A673 (cell line): ENCODE results near the gene URAD. TPM values are rescaled to one million over a fixed set of nuclear protein-coding genes. Genes with fewer than 3 reads are reported as not detected.
"Not testable (repeated sequence)": the region's sequence is repeated elsewhere in the genome, so short reads cannot be mapped to it uniquely, and the experiment has no call there.

Source experiments
- BruUV-seq: library from RNA; stranded (reverse); fragments of 400-500 nt; replicated peaks from 2 replicates; lab custom pipeline; 2021; lab: Mats Ljungman, UMichigan
- CTCF ChIA-PET: fragments of 300-600 bp; sonication (Branson Sonifier 250); formaldehyde crosslinking; loops from one replicate; lab custom pipeline; 2022; ENCODE audit warnings: antibody characterized with exemption; lab: Charles Lee
- POLR2A ChIA-PET: fragments of 300-600 bp; sonication (Branson Sonifier 250); formaldehyde crosslinking; loops from one replicate; lab custom pipeline; 2022; ENCODE audit warnings: antibody characterized with exemption; ENCODE audit not compliant: low non-redundant PET; lab: Charles Lee
- DNase-seq: peaks from one replicate; pipeline ENCODE4 v3.0.0-alpha.2; 2015; ENCODE audit warnings: low spot score
- H3K27ac ChIP-seq: fragments of 200-600 bp; sonication (generic); 2 replicates; pipeline ENCODE4 v1.5.1; 2016; ENCODE audit warnings: mixed run types, low read depth, mild to moderate bottlenecking, mixed read lengths, antibody characterized with exemption, low read length; ENCODE audit not compliant: poor library complexity, severe bottlenecking
- H3K27me3 ChIP-seq: fragments of 200-600 bp; sonication (generic); replicated peaks from 2 replicates; pipeline ENCODE4 v1.6.1; 2017; ENCODE audit warnings: mixed run types, low read depth, mild to moderate bottlenecking, mixed read lengths, antibody characterized with exemption, low read length; ENCODE audit not compliant: insufficient read depth, poor library complexity
- H3K36me3 ChIP-seq: fragments of 200-600 bp; sonication (generic); 2 replicates; pipeline ENCODE4 v1.6.1; 2016; ENCODE audit warnings: mixed run types, mild to moderate bottlenecking, mixed read lengths, antibody characterized with exemption, low read length; ENCODE audit not compliant: insufficient read depth, poor library complexity, severe bottlenecking
- H3K4me1 ChIP-seq: fragments of 200-600 bp; sonication (generic); 2 replicates; pipeline ENCODE4 v1.6.1; 2017; ENCODE audit warnings: mixed run types, mild to moderate bottlenecking, mixed read lengths, antibody characterized with exemption, low read length; ENCODE audit not compliant: insufficient read depth, poor library complexity, severe bottlenecking
- H3K4me3 ChIP-seq: fragments of 200-600 bp; sonication (generic); 2 replicates; pipeline ENCODE4 v1.5.1; 2016; ENCODE audit warnings: low read depth, mixed run types, mild to moderate bottlenecking, mixed read lengths, low read length; ENCODE audit not compliant: poor library complexity, severe bottlenecking
- H3K9me3 ChIP-seq: fragments of 200-600 bp; sonication (generic); 2 replicates; pipeline ENCODE4 v1.6.1; 2016; ENCODE audit warnings: mixed run types, low read depth, mild to moderate bottlenecking, mixed read lengths, antibody characterized with exemption, low read length; ENCODE audit not compliant: poor library complexity, severe bottlenecking
- CTCF ChIP-seq: fragments of 300-800, 200-600 bp; sonication (generic); conservative IDR thresholded peaks from 2 replicates; pipeline ENCODE4 v1.5.1; 2017; ENCODE audit warnings: low read depth, mild to moderate bottlenecking, antibody characterized with exemption, low read length, moderate library complexity, mixed read lengths
- EZH2 ChIP-seq: fragments of 200-600 bp; sonication (generic); IDR thresholded peaks from 2 replicates; pipeline ENCODE4 v1.6.1; 2017; ENCODE audit warnings: borderline replicate concordance, low read depth, mild to moderate bottlenecking, mixed read lengths, antibody characterized with exemption, low read length; ENCODE audit not compliant: poor library complexity, severe bottlenecking
- intact Hi-C: fragments of 100-400 bp; cut with micrococcal nuclease; formaldehyde crosslinking; loops from one replicate; pipeline ENCODE4 v1.10.0; 2022; ENCODE audit not compliant: unreplicated experiment
- total RNA-seq: library from RNA; stranded (reverse); gene quantifications from 2 replicates; pipeline ENCODE4 v1.2.3, GENCODE V29; 2021

Gene URAD
- total RNA-seq, 1 experiment from 2014 or later = not detected

GRCh38 chr13:27964741-27965323 lies 23.7 kb downstream of the URAD start:
- no peaks in the 10 kb centered on the region for H3K36me3 ChIP-seq
- no peaks in the 10 kb centered on the region for H3K9me3 ChIP-seq
- intact Hi-C loops = no loop called here
- DNase-seq = no peak
- H3K27ac ChIP-seq = no peak overlapping the region
- TF ChIP-seq EZH2 (no peak), CTCF (no peak)
- peaks cover 95% of the 10 kb centered on the region for H3K27me3 ChIP-seq
- ChIA-PET CTCF (no interaction called here), POLR2A (no interaction called here)
- BruUV-seq = no TSS peak
- H3K4me1 ChIP-seq = peaks cover 11% of the 10 kb centered on the region
- no peak overlapping the region for H3K4me3 ChIP-seq

- intact Hi-C loops, BruUV-seq, POLR2A ChIA-PET, H3K4me3 ChIP-seq, DNase-seq, H3K36me3 ChIP-seq, H3K9me3 ChIP-seq, H3K27ac ChIP-seq: not testable (repeated sequence)
- Histone ChIP-seq H3K4me1 (peaks cover 11% of the 10 kb centered on the region), H3K27me3 (peaks cover 95% of the 10 kb centered on the region)
- CTCF ChIA-PET = interaction anchor here (0.6 kb wide), 1 partner anchor 137 kb away, joined by 3 read pairs; no protein-coding TSS in a partner anchor
Measured at GRCh38 chr13:27964206-27964605, 24.3 kb downstream of the URAD start.

GRCh38 chr13:27963491-27963890 lies 25.0 kb downstream of the URAD start:
- peaks cover 11% of the 10 kb centered on the region for H3K4me1 ChIP-seq
- intact Hi-C loops = no loop called here
- no peak overlapping the region for H3K4me3 ChIP-seq
- peaks cover 95% of the 10 kb centered on the region for H3K27me3 ChIP-seq
- ChIA-PET CTCF (interaction anchor here (0.6 kb wide), 2 partner anchors 8 to 137 kb away, joined by 3 read pairs; no protein-coding TSS in a partner anchor), POLR2A (no interaction called here)
- no peaks in the 10 kb centered on the region for H3K36me3 ChIP-seq
- H3K27ac ChIP-seq = no peak overlapping the region
- no peak for TF ChIP-seq CTCF
- no peak for TF ChIP-seq EZH2
- DNase-seq = no peak
- H3K9me3 ChIP-seq = no peaks in the 10 kb centered on the region
- BruUV-seq = no TSS peak

- H3K4me1 ChIP-seq = peaks cover 11% of the 10 kb centered on the region
- H3K27ac ChIP-seq = no peak overlapping the region
- H3K36me3 ChIP-seq = no peaks in the 10 kb centered on the region
- H3K27me3 ChIP-seq = peaks cover 95% of the 10 kb centered on the region
- DNase-seq = no peak
- BruUV-seq = no TSS peak
- H3K4me3 ChIP-seq = no peak overlapping the region
- H3K9me3 ChIP-seq = no peaks in the 10 kb centered on the region
- intact Hi-C loops = no loop called here
- no peak for TF ChIP-seq EZH2
- TF ChIP-seq CTCF = no peak
- CTCF ChIA-PET = no interaction called here
- POLR2A ChIA-PET = no interaction called here
Measured at GRCh38 chr13:27962982-27963381, 25.5 kb downstream of the URAD start.
